Stimulated activated CD8-positive, alpha-beta memory T cell treated with anti-CD3 and anti-CD28 coated beads, Interleukin-4, amount 100 ng/mL, for 24 hours (primary cell): ENCODE measurements around the gene MTMR6.
"Not testable (repeated sequence)": the region's sequence is repeated elsewhere in the genome, so short reads cannot be mapped to it uniquely, and the experiment has no call there.

Experiments
- DNase-seq: peaks from one replicate; pipeline ENCODE4 v3.0.0-alpha.2; 2020; ENCODE audit warnings: low read depth

The MTMR6 gene

GRCh38 chr13:25286969-25287961 lies at the start of gene MTMR6:
MTMR6 (minus strand) TSS chr13:25287488; CDS start chr13:25287247, 241 bp downstream.
- peak; percentile 92 for DNase-seq

GRCh38 chr13:25335856-25336255 lies 48.6 kb upstream of the MTMR6 start:
- DNase-seq, result no peak

GRCh38 chr13:25330541-25330940 lies 43.3 kb upstream of the MTMR6 start:
- DNase-seq, result no peak

- no peak for DNase-seq
These were observed 42.4 kb upstream of the MTMR6 start for GRCh38 chr13:25329706-25330105.

GRCh38 chr13:25324100-25324499 lies 36.8 kb upstream of the MTMR6 start:
- DNase-seq, result no peak

- DNase-seq, result no peak
These were observed 32.5 kb upstream of the MTMR6 start for GRCh38 chr13:25319771-25320170.

GRCh38 chr13:25318946-25319345 lies 31.7 kb upstream of the MTMR6 start:
- not testable (repeated sequence) for DNase-seq

GRCh38 chr13:25310891-25311290 lies 23.6 kb upstream of the MTMR6 start:
- DNase-seq, result no peak

GRCh38 chr13:25306671-25307464 lies 19.6 kb upstream of the MTMR6 start:
- DNase-seq, result no peak

GRCh38 chr13:25302121-25302520 lies 14.8 kb upstream of the MTMR6 start:
- no peak for DNase-seq

- peak; percentile 92 for DNase-seq
These were observed 14.2 kb upstream of the MTMR6 start, which contains the start of gene NUP58 for GRCh38 chr13:25301347-25302113. NUP58 (plus strand) TSS chr13:25301625; CDS start chr13:25301774, 149 bp downstream.

- peak; percentile 5 for DNase-seq
These were observed 13.6 kb upstream of the MTMR6 start for GRCh38 chr13:25300861-25301346.

- no peak for DNase-seq
These were observed 8.4 kb upstream of the MTMR6 start for GRCh38 chr13:25295701-25296100.

- DNase-seq, result no peak
These were observed 7.9 kb upstream of the MTMR6 start for GRCh38 chr13:25295228-25295627.

- no peak for DNase-seq
These were observed 5.0 kb upstream of the MTMR6 start for GRCh38 chr13:25292301-25292700.

GRCh38 chr13:25291691-25292090 lies 4.4 kb upstream of the MTMR6 start:
- no peak for DNase-seq

GRCh38 chr13:25288966-25289365 lies 1.7 kb upstream of the MTMR6 start:
- no peak for DNase-seq

- DNase-seq, result no peak
These were observed 850 bp downstream of the MTMR6 start for GRCh38 chr13:25286308-25286968.

- DNase-seq, result no peak
These were observed 5.4 kb downstream of the MTMR6 start for GRCh38 chr13:25281935-25282332.

- no peak for DNase-seq
These were observed 5.9 kb downstream of the MTMR6 start for GRCh38 chr13:25281193-25281934.
